ENCODE data around the gene WDR41. TPM values are rescaled to one million over a fixed set of nuclear protein-coding genes. Genes with fewer than 3 reads are reported as not detected.

The WDR41 gene
- total and polyA plus RNA-seq, 2 of the 4 experiments (the other 2 are of a cell fraction), result 38.1 to 72.1 TPM

DNA sequence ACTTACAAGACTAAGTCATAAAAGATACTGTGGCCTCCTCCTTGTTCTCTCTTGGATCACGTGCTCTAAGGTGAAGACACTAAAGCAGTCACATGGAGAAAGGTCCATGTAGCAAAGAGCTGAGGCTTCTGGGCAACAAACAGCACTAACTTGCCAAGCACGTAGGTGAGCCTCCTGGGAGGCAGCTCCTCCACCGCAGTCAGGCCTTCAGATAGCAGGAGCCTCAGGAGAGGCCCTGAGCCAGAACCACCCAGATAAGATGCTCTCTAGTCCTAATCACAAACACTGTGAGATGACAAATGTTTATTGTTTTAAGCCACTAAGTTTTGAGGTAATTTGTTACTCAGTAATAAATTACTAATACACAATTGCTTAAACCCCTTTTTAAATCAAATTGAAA lies 38.0 kb downstream of the WDR41 start:
- peaks cover 2% of the 10 kb centered on the region; the same call in 1 of the 2 replicates for H3K4me1 ChIP-seq (ENCODE audit: control insufficient read depth, insufficient read depth, low read length)
- in situ Hi-C loops (cut with MboI; ENCODE audit: low sequenced_read_pairs), result no loop called here
- H3K9ac ChIP-seq (ENCODE audit: low read depth, low read length), result no peak overlapping the region
- H2BK5ac ChIP-seq (ENCODE audit: low read depth, low read length, poor library complexity, severe bottlenecking), result no peak overlapping the region
- H3K9me3 ChIP-seq (ENCODE audit: control insufficient read depth, insufficient read depth, low read length), result no peaks in the 10 kb centered on the region
- H2AK9ac ChIP-seq (replicated peaks; ENCODE audit: low read depth, low read length, poor library complexity), result no peak overlapping the region
- H2BK15ac ChIP-seq (ENCODE audit: low read depth, low read length), result no peak overlapping the region
- no peaks in the 10 kb centered on the region for H4K20me1 ChIP-seq (ENCODE audit: insufficient read depth, low read length)
- no peak overlapping the region for H2BK20ac ChIP-seq (ENCODE audit: low read depth, low read length)
- no peak overlapping the region for H3K4me3 ChIP-seq (ENCODE audit: insufficient read depth, low read depth, low read length)
- no peak overlapping the region for H3K4ac ChIP-seq (ENCODE audit: low read depth, low read length)
- no peak overlapping the region for H3K14ac ChIP-seq (replicated peaks; ENCODE audit: low read depth, low read length)
- H3K4me2 ChIP-seq (ENCODE audit: low read depth, low read length), result no peak overlapping the region
- ATAC-seq (ENCODE audit: low read depth) (no peak), DNase-seq (no peak)
- no peak overlapping the region for H2BK120ac ChIP-seq (ENCODE audit: low read depth, low read length)
- dilution Hi-C loops (cut with HindIII; ENCODE audit: low sequenced_read_pairs, unreplicated experiment), result no loop called here
- intact Hi-C loops (cut with micrococcal nuclease), result no loop called here
- no peak overlapping the region for H4K5ac ChIP-seq (ENCODE audit: low read depth, low read length)
- H3K23ac ChIP-seq (ENCODE audit: low read depth, low read length), result no peak overlapping the region
- H3K56ac ChIP-seq (ENCODE audit: extremely low read depth, insufficient read depth, low read length), result no peak overlapping the region
- WGBS, 2 experiments (ENCODE audit: extremely low coverage in 2 of 2, insufficient read length in 1 of 2), result 83% methylated on average over 1 of the region's 3 CpGs; no CpG with 5 or more reads in 1 of the 2 experiments
- H2AK5ac ChIP-seq (ENCODE audit: low read depth, low read length), result no peak overlapping the region
- peaks cover 0 to 6% of the 10 kb centered on the region in 2 experiments; a peak in 2 of 4 replicates for H3K79me1 ChIP-seq (ENCODE audit: low read depth in 1 of 2, low read length in 2 of 2)
- 0 out of 2 replicates have a peak, but pooled peaks cover 2% of the 10 kb centered on the region for H3K9me1 ChIP-seq (ENCODE audit: insufficient read depth, low read length)
- H3K18ac ChIP-seq (ENCODE audit: low read depth, low read length), result no peak overlapping the region
- no peaks in the 10 kb centered on the region for H3K27me3 ChIP-seq (ENCODE audit: control insufficient read depth, insufficient read depth, low read length)
- TF ChIP-seq USF2 (IDR thresholded peaks at IDR 0.05; ENCODE audit: low read depth, low read length) (no peak), BHLHE40 (IDR thresholded peaks at IDR 0.05; ENCODE audit: low read depth, low read length) (no peak), NFE2L2 (IDR thresholded peaks at IDR 0.05; ENCODE audit: low read depth, low read length) (no peak), CEBPB (IDR thresholded peaks at IDR 0.05; ENCODE audit: low read depth, low read length) (no peak), FOS (IDR thresholded peaks at IDR 0.05; ENCODE audit: low read depth, low read length) (no peak), MAZ (IDR thresholded peaks at IDR 0.05; ENCODE audit: borderline replicate concordance, low read depth, low read length) (no peak)
- BruUV-seq (replicated peaks), result no TSS peak
- H2AFZ ChIP-seq (replicated peaks; ENCODE audit: low read length, poor library complexity), result no peak overlapping the region
- no peak overlapping the region for H4K91ac ChIP-seq (ENCODE audit: insufficient read depth, low read depth, low read length)
- ChIA-PET CTCF (no interaction called here), POLR2A (ENCODE audit: unreplicated experiment) (no interaction called here)
- H4K8ac ChIP-seq (ENCODE audit: low read depth in 2 of 2, low read length in 2 of 2), result no peak overlapping the region
- H3K36me3 ChIP-seq (ENCODE audit: control insufficient read depth, insufficient read depth, low read length), result peaks cover 3% of the 10 kb centered on the region; the same call in 1 of the 2 replicates
- no peak overlapping the region for H3K27ac ChIP-seq (ENCODE audit: insufficient read depth, low read length)

Measured in IMR-90 (cell line).